WTC11 (cell line): ENCODE measurements around the gene GALNT13. TPM values are rescaled to one million over a fixed set of nuclear protein-coding genes. Genes with fewer than 3 reads are reported as not detected.

Source experiments
- ATAC-seq: fragments of 200-7000 bp; cut with Tn5 transposase; 2 replicates; pipeline ENCODE4 v1.10.0; 2021; ENCODE audit warnings: mild to moderate bottlenecking, moderate library complexity
- CTCF ChIA-PET: fragments of 300-600 bp; sonication (Branson Sonifier 250); formaldehyde crosslinking; loops from one replicate; lab custom pipeline; 2021; ENCODE audit warnings: antibody characterized with exemption; lab: Charles Lee
- POLR2A ChIA-PET: fragments of 350-600 bp; sonication (Branson Sonifier 250); formaldehyde crosslinking; loops from one replicate; lab custom pipeline; 2021; ENCODE audit warnings: antibody characterized with exemption; lab: Charles Lee
- DNase-seq: peaks from one replicate; pipeline ENCODE4 v3.0.0; 2021; ENCODE audit warnings: low spot score
- H3K27ac Mint-ChIP-seq: 2 replicates; pipeline ENCODE4 v1.8.0; 2021; ENCODE audit warnings: mixed read lengths
- H3K27me3 Mint-ChIP-seq: 2 replicates; pipeline ENCODE4 v1.8.0; 2021; ENCODE audit warnings: low read depth, mild to moderate bottlenecking, moderate library complexity, mixed read lengths
- H3K36me3 Mint-ChIP-seq: 2 replicates; pipeline ENCODE4 v1.8.0; 2021; ENCODE audit warnings: mixed read lengths
- H3K4me1 Mint-ChIP-seq: 2 replicates; pipeline ENCODE4 v1.8.0; 2022; ENCODE audit warnings: mixed read lengths
- H3K4me3 Mint-ChIP-seq: 2 replicates; pipeline ENCODE4 v1.8.0; 2021; ENCODE audit warnings: mild to moderate bottlenecking, moderate library complexity, mixed read lengths
- H3K9me3 Mint-ChIP-seq: 2 replicates; pipeline ENCODE4 v1.8.0; 2021; ENCODE audit warnings: mixed read lengths
- CBFB ChIP-seq: sonication (generic); formaldehyde crosslinking; IDR thresholded peaks from 2 replicates; pipeline ENCODE4 v1.8.1; 2022; ENCODE audit warnings: mild to moderate bottlenecking, low read depth, missing genetic modification reagents
- FOXP1 ChIP-seq: sonication (generic); formaldehyde crosslinking; IDR thresholded peaks from 2 replicates; pipeline ENCODE4 v1.8.0; 2022; ENCODE audit warnings: missing genetic modification reagents, mild to moderate bottlenecking, moderate library complexity, borderline replicate concordance
- NFE2L1 ChIP-seq: sonication (generic); formaldehyde crosslinking; IDR thresholded peaks from 2 replicates; pipeline ENCODE4 v1.8.1; 2023; ENCODE audit warnings: missing genetic modification reagents
- NR1H2 ChIP-seq: sonication (generic); formaldehyde crosslinking; IDR thresholded peaks from 2 replicates; pipeline ENCODE4 v1.9.0; 2021; ENCODE audit warnings: mild to moderate bottlenecking, moderate library complexity, missing genetic modification reagents
- ZNF219 ChIP-seq: sonication (generic); formaldehyde crosslinking; IDR thresholded peaks from 2 replicates; pipeline ENCODE4 v1.8.0; 2023; ENCODE audit warnings: missing genetic modification reagents, mild to moderate bottlenecking, borderline replicate concordance
- ZNF263 ChIP-seq: sonication (generic); formaldehyde crosslinking; IDR thresholded peaks from 2 replicates; pipeline ENCODE4 v1.8.1; 2022; ENCODE audit warnings: low read depth, mild to moderate bottlenecking, moderate library complexity, missing genetic modification reagents
- ZNF423 ChIP-seq: fragments of 250-450 bp; sonication (Bioruptor Pico); IDR thresholded peaks from 2 replicates; pipeline ENCODE4 v2.1.2; 2022; ENCODE audit warnings: mild to moderate bottlenecking, moderate library complexity
- total RNA-seq: library from RNA; stranded (reverse); gene quantifications from 3 replicates; pipeline ENCODE4 v1.2.3, GENCODE V29; 2021
- TF ChIP-seq, protein P1 (sequence below): sonication (generic); formaldehyde crosslinking; IDR thresholded peaks from 2 replicates; pipeline ENCODE4 v1.8.1; 2023; ENCODE audit warnings: mild to moderate bottlenecking, missing genetic modification reagents
- TF ChIP-seq, protein P2 (sequence below): fragments of 200-600 bp; IDR thresholded peaks from 2 replicates; pipeline ENCODE4 v1.8.0; 2022; ENCODE audit warnings: antibody characterized with exemption
- TF ChIP-seq, protein P3 (sequence below): sonication (generic); formaldehyde crosslinking; conservative IDR thresholded peaks from 2 replicates; pipeline ENCODE4 v1.8.1; 2023; ENCODE audit warnings: mild to moderate bottlenecking, low read depth, missing genetic modification reagents, moderate library complexity
- TF ChIP-seq, protein P4 (sequence below): sonication (generic); formaldehyde crosslinking; IDR thresholded peaks from 2 replicates; pipeline ENCODE4 v1.8.0; 2022; ENCODE audit warnings: missing genetic modification reagents
- TF ChIP-seq, protein P5 (sequence below): fragments of 250-450 bp; sonication (Bioruptor Pico); IDR thresholded peaks from 2 replicates; pipeline ENCODE4 v1.8.0; 2021; ENCODE audit warnings: mild to moderate bottlenecking
- TF ChIP-seq, protein P6 (sequence below): sonication (generic); formaldehyde crosslinking; IDR thresholded peaks from 2 replicates; pipeline ENCODE4 v1.8.0; 2022; ENCODE audit warnings: mild to moderate bottlenecking, missing genetic modification reagents
- TF ChIP-seq, protein P7 (sequence below): sonication (generic); formaldehyde crosslinking; IDR thresholded peaks from 2 replicates; pipeline ENCODE4 v1.8.1; 2023; ENCODE audit warnings: mild to moderate bottlenecking, missing genetic modification reagents, moderate library complexity

GALNT13 gene
- total RNA-seq, 1 experiment from 2014 or later, result 9.9 TPM

DNA sequence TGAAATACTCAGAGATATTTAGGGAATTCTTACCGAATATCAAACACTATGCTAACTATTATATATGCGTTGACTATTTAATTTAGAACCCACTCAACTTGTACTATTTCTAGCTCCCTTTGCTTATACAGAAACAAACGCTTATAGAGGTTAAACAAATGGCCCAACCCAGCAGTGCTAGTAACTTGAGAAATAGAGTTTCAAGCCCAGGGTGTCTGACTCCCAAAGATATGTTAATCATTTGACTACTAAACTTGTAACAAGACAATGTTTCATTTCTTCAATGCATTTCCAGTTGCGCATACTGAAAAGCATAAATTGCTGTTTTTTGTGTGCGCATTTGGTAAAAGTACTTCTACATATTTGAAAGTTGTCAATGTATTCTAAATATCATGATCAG is 310.3 kb downstream of the GALNT13 start:
- 0 out of 2 replicates have a peak, but pooled peaks have one; percentile 61 for ATAC-seq
- CTCF ChIA-PET, result no interaction called here
- peaks cover 11% of the 10 kb centered on the region for H3K9me3 Mint-ChIP-seq

More for the DNA sequence above, 310.3 kb downstream of the GALNT13 start:
- no peak for DNase-seq
- POLR2A ChIA-PET, result no interaction called here
- TF ChIP-seq NR1H2 (CRISPR knock-in tag) (no peak), ZNF423 (CRISPR knock-in tag) (no peak), ZNF263 (CRISPR knock-in tag) (no peak), FOXP1 (CRISPR knock-in tag) (no peak), ZNF219 (CRISPR knock-in tag) (no peak), CBFB (CRISPR knock-in tag) (no peak), NFE2L1 (no peak)
- TF ChIP-seq, protein P1, sequence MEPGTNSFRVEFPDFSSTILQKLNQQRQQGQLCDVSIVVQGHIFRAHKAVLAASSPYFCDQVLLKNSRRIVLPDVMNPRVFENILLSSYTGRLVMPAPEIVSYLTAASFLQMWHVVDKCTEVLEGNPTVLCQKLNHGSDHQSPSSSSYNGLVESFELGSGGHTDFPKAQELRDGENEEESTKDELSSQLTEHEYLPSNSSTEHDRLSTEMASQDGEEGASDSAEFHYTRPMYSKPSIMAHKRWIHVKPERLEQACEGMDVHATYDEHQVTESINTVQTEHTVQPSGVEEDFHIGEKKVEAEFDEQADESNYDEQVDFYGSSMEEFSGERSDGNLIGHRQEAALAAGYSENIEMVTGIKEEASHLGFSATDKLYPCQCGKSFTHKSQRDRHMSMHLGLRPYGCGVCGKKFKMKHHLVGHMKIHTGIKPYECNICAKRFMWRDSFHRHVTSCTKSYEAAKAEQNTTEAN, result no peak
- TF ChIP-seq, protein P2, sequence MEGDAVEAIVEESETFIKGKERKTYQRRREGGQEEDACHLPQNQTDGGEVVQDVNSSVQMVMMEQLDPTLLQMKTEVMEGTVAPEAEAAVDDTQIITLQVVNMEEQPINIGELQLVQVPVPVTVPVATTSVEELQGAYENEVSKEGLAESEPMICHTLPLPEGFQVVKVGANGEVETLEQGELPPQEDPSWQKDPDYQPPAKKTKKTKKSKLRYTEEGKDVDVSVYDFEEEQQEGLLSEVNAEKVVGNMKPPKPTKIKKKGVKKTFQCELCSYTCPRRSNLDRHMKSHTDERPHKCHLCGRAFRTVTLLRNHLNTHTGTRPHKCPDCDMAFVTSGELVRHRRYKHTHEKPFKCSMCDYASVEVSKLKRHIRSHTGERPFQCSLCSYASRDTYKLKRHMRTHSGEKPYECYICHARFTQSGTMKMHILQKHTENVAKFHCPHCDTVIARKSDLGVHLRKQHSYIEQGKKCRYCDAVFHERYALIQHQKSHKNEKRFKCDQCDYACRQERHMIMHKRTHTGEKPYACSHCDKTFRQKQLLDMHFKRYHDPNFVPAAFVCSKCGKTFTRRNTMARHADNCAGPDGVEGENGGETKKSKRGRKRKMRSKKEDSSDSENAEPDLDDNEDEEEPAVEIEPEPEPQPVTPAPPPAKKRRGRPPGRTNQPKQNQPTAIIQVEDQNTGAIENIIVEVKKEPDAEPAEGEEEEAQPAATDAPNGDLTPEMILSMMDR, result no peak
- TF ChIP-seq, protein P3, sequence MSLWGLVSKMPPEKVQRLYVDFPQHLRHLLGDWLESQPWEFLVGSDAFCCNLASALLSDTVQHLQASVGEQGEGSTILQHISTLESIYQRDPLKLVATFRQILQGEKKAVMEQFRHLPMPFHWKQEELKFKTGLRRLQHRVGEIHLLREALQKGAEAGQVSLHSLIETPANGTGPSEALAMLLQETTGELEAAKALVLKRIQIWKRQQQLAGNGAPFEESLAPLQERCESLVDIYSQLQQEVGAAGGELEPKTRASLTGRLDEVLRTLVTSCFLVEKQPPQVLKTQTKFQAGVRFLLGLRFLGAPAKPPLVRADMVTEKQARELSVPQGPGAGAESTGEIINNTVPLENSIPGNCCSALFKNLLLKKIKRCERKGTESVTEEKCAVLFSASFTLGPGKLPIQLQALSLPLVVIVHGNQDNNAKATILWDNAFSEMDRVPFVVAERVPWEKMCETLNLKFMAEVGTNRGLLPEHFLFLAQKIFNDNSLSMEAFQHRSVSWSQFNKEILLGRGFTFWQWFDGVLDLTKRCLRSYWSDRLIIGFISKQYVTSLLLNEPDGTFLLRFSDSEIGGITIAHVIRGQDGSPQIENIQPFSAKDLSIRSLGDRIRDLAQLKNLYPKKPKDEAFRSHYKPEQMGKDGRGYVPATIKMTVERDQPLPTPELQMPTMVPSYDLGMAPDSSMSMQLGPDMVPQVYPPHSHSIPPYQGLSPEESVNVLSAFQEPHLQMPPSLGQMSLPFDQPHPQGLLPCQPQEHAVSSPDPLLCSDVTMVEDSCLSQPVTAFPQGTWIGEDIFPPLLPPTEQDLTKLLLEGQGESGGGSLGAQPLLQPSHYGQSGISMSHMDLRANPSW (CRISPR knock-in tag), result no peak
- TF ChIP-seq, protein P4, sequence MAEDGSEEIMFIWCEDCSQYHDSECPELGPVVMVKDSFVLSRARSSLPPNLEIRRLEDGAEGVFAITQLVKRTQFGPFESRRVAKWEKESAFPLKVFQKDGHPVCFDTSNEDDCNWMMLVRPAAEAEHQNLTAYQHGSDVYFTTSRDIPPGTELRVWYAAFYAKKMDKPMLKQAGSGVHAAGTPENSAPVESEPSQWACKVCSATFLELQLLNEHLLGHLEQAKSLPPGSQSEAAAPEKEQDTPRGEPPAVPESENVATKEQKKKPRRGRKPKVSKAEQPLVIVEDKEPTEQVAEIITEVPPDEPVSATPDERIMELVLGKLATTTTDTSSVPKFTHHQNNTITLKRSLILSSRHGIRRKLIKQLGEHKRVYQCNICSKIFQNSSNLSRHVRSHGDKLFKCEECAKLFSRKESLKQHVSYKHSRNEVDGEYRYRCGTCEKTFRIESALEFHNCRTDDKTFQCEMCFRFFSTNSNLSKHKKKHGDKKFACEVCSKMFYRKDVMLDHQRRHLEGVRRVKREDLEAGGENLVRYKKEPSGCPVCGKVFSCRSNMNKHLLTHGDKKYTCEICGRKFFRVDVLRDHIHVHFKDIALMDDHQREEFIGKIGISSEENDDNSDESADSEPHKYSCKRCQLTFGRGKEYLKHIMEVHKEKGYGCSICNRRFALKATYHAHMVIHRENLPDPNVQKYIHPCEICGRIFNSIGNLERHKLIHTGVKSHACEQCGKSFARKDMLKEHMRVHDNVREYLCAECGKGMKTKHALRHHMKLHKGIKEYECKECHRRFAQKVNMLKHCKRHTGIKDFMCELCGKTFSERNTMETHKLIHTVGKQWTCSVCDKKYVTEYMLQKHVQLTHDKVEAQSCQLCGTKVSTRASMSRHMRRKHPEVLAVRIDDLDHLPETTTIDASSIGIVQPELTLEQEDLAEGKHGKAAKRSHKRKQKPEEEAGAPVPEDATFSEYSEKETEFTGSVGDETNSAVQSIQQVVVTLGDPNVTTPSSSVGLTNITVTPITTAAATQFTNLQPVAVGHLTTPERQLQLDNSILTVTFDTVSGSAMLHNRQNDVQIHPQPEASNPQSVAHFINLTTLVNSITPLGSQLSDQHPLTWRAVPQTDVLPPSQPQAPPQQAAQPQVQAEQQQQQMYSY, result no peak
- TF ChIP-seq, protein P5, sequence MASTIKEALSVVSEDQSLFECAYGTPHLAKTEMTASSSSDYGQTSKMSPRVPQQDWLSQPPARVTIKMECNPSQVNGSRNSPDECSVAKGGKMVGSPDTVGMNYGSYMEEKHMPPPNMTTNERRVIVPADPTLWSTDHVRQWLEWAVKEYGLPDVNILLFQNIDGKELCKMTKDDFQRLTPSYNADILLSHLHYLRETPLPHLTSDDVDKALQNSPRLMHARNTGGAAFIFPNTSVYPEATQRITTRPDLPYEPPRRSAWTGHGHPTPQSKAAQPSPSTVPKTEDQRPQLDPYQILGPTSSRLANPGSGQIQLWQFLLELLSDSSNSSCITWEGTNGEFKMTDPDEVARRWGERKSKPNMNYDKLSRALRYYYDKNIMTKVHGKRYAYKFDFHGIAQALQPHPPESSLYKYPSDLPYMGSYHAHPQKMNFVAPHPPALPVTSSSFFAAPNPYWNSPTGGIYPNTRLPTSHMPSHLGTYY, result no peak
- TF ChIP-seq, protein P6, sequence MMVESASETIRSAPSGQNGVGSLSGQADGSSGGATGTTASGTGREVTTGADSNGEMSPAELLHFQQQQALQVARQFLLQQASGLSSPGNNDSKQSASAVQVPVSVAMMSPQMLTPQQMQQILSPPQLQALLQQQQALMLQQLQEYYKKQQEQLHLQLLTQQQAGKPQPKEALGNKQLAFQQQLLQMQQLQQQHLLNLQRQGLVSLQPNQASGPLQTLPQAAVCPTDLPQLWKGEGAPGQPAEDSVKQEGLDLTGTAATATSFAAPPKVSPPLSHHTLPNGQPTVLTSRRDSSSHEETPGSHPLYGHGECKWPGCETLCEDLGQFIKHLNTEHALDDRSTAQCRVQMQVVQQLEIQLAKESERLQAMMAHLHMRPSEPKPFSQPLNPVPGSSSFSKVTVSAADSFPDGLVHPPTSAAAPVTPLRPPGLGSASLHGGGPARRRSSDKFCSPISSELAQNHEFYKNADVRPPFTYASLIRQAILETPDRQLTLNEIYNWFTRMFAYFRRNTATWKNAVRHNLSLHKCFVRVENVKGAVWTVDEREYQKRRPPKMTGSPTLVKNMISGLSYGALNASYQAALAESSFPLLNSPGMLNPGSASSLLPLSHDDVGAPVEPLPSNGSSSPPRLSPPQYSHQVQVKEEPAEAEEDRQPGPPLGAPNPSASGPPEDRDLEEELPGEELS (CRISPR knock-in tag), result no peak
- TF ChIP-seq, protein P7, sequence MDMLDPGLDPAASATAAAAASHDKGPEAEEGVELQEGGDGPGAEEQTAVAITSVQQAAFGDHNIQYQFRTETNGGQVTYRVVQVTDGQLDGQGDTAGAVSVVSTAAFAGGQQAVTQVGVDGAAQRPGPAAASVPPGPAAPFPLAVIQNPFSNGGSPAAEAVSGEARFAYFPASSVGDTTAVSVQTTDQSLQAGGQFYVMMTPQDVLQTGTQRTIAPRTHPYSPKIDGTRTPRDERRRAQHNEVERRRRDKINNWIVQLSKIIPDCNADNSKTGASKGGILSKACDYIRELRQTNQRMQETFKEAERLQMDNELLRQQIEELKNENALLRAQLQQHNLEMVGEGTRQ (CRISPR knock-in tag), result no peak
- TF ChIP-seq, all 79 proteins: peak for 0
- Mint-ChIP-seq H3K27ac (peak overlapping the region; percentile 57), H3K4me3 (no peak overlapping the region), H3K27me3 (no peaks in the 10 kb centered on the region), H3K36me3 (peaks cover 10% of the 10 kb centered on the region), H3K4me1 (peaks cover 37% of the 10 kb centered on the region)
